ENCODE measurements around the gene PML.
A peak's percentile ranks its signal among the peaks of the same experiment; 100 is the strongest.
"Not testable (repeated sequence)": the region's sequence is repeated elsewhere in the genome, so short reads cannot be mapped to it uniquely, and the experiment has no call there.

DNA sequence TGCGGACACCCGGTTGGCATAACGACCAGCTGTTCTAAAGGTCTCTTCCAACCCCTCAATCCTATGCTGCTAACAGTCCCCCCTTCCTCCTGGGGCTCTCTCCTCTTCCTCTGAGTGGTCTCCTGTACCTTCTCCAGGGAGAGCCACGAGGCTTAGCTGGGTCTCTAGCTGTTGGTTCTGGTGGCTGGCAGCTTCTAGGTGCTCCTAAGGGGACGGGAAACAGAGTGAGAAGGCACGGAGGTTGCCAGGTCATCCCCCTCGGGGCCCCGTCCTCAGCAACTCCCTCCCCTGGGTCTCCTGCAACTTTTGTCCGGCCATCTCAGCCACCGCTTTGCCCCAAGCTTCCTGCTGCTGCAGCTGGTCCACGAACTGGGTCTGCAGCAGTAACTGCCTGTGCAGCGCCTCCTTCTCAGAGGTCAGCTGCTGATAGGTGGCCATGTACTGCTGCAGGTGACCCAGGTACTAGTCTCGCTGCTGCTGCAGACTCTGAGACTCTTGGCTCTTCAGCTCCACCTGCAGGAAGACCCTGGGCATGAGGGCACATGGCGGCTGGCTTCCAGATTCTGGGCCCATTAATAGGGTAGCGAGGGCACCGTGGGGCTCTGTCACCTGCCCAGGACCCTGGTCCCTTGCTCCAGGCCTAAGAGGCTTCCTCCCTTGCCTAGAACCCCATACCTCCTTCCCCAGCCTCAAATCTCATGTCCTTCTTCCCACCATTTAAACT lies 78.3 kb downstream of the PML start:
- TF ChIP-seq, protein P1, sequence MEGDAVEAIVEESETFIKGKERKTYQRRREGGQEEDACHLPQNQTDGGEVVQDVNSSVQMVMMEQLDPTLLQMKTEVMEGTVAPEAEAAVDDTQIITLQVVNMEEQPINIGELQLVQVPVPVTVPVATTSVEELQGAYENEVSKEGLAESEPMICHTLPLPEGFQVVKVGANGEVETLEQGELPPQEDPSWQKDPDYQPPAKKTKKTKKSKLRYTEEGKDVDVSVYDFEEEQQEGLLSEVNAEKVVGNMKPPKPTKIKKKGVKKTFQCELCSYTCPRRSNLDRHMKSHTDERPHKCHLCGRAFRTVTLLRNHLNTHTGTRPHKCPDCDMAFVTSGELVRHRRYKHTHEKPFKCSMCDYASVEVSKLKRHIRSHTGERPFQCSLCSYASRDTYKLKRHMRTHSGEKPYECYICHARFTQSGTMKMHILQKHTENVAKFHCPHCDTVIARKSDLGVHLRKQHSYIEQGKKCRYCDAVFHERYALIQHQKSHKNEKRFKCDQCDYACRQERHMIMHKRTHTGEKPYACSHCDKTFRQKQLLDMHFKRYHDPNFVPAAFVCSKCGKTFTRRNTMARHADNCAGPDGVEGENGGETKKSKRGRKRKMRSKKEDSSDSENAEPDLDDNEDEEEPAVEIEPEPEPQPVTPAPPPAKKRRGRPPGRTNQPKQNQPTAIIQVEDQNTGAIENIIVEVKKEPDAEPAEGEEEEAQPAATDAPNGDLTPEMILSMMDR (IDR thresholded peaks at IDR 0.05) = peak in 1 of 4 experiments; percentile 25
- not testable (repeated sequence) for TF ChIP-seq EP300, POLR2A (IDR thresholded peaks at IDR 0.05)
